ENCODE measurements around the gene SMAD5. TPM values are rescaled to one million over a fixed set of nuclear protein-coding genes. Genes with fewer than 3 reads are reported as not detected.
A peak's percentile ranks its signal among the peaks of the same experiment; 100 is the strongest.

Gene SMAD5
- total and polyA plus RNA-seq, 2 of the 4 experiments (the other 2 are of a cell fraction): 37.4 to 101 TPM

- CTCF ChIA-PET: interaction anchor here (0.6 kb wide), 1 partner anchor 70 kb away, joined by 4 read pairs; no protein-coding TSS in a partner anchor
Measured at GRCh38 chr5:136153581-136154236, 21.1 kb downstream of the SMAD5 start.

More at GRCh38 chr5:136153581-136154236, 21.1 kb downstream of the SMAD5 start:
- no peak for ATAC-seq (ENCODE audit: low read depth)
- H3K4me3 ChIP-seq (ENCODE audit: insufficient read depth, low read depth, low read length): no peak overlapping the region
- no peak overlapping the region for H3K56ac ChIP-seq (ENCODE audit: extremely low read depth, insufficient read depth, low read length)
- no peak overlapping the region for H3K4me2 ChIP-seq (ENCODE audit: low read depth, low read length)
- no peak overlapping the region for H3K14ac ChIP-seq (replicated peaks; ENCODE audit: low read depth, low read length)
- no peak overlapping the region for H3K9ac ChIP-seq (ENCODE audit: low read depth, low read length)
- no peaks in the 10 kb centered on the region for H3K9me3 ChIP-seq (ENCODE audit: control insufficient read depth, insufficient read depth, low read length)
- peaks cover 40% of the 10 kb centered on the region; the same call in 1 of the 2 replicates for H4K20me1 ChIP-seq (ENCODE audit: insufficient read depth, low read length)
- H2AFZ ChIP-seq (replicated peaks; ENCODE audit: low read length, poor library complexity): no peak overlapping the region
- no TSS peak for BruUV-seq (replicated peaks)
- H3K27ac ChIP-seq (ENCODE audit: insufficient read depth, low read length): no peak overlapping the region
- H3K18ac ChIP-seq (ENCODE audit: low read depth, low read length): no peak overlapping the region
- dilution Hi-C loops (cut with HindIII; ENCODE audit: low sequenced_read_pairs, unreplicated experiment): no loop called here
- DNase-seq: no peak
- in situ Hi-C loops (cut with MboI; ENCODE audit: low sequenced_read_pairs): no loop called here
- H2AK5ac ChIP-seq (ENCODE audit: low read depth, low read length): no peak overlapping the region
- H4K8ac ChIP-seq (ENCODE audit: low read depth in 2 of 2, low read length in 2 of 2): no peak overlapping the region
- no peak overlapping the region for H2BK20ac ChIP-seq (ENCODE audit: low read depth, low read length)
- no peak overlapping the region for H2BK15ac ChIP-seq (ENCODE audit: low read depth, low read length)
- POLR2A ChIA-PET (ENCODE audit: unreplicated experiment): no interaction called here
- no peak overlapping the region for H3K4ac ChIP-seq (ENCODE audit: low read depth, low read length)
- no peak overlapping the region for H2BK5ac ChIP-seq (ENCODE audit: low read depth, low read length, poor library complexity, severe bottlenecking)
- H4K91ac ChIP-seq (ENCODE audit: insufficient read depth, low read depth, low read length): no peak overlapping the region
- peaks cover 35 to 60% of the 10 kb centered on the region in 2 experiments for H3K79me1 ChIP-seq (ENCODE audit: low read depth in 1 of 2, low read length in 2 of 2)
- H3K4me1 ChIP-seq (ENCODE audit: control insufficient read depth, insufficient read depth, low read length): peaks cover 4% of the 10 kb centered on the region; the same call in 1 of the 2 replicates
- no peak overlapping the region for H3K23ac ChIP-seq (ENCODE audit: low read depth, low read length)
- 80% methylated on average over 1 of the region's 11 CpGs; no CpG with 5 or more reads in 1 of the 2 experiments for WGBS, 2 experiments (ENCODE audit: extremely low coverage in 2 of 2, insufficient read length in 1 of 2)
- no peak for TF ChIP-seq CHD1 (IDR thresholded peaks at IDR 0.05; ENCODE audit: low read depth, low read length)
- 0 out of 2 replicates have a peak, but pooled peaks have one; percentile 10 for TF ChIP-seq NFE2L2 (IDR thresholded peaks at IDR 0.05; ENCODE audit: low read depth, low read length)
- no peak for TF ChIP-seq MXI1 (IDR thresholded peaks at IDR 0.05; ENCODE audit: borderline replicate concordance, low read depth, low read length)
- H2AK9ac ChIP-seq (replicated peaks; ENCODE audit: low read depth, low read length, poor library complexity): no peak overlapping the region
- no peaks in the 10 kb centered on the region for H3K27me3 ChIP-seq (ENCODE audit: control insufficient read depth, insufficient read depth, low read length)
- intact Hi-C loops (cut with micrococcal nuclease): no loop called here
- H4K5ac ChIP-seq (ENCODE audit: low read depth, low read length): no peak overlapping the region
- H3K9me1 ChIP-seq (ENCODE audit: insufficient read depth, low read length): peaks cover 6% of the 10 kb centered on the region; the same call in 1 of the 2 replicates
- peaks cover 24% of the 10 kb centered on the region for H3K36me3 ChIP-seq (ENCODE audit: control insufficient read depth, insufficient read depth, low read length)
- H2BK120ac ChIP-seq (ENCODE audit: low read depth, low read length): no peak overlapping the region
